ELF-1 (cell line): Measurements from ENCODE around the gene YBX2.
A peak's percentile ranks its signal among the peaks of the same experiment; 100 is the strongest.

ENCODE experiments used
- DNase-seq: peaks from one replicate; pipeline ENCODE4 v3.0.0-alpha.2; 2016; ENCODE audit warnings: low read depth, low spot score

The YBX2 gene

DNA sequence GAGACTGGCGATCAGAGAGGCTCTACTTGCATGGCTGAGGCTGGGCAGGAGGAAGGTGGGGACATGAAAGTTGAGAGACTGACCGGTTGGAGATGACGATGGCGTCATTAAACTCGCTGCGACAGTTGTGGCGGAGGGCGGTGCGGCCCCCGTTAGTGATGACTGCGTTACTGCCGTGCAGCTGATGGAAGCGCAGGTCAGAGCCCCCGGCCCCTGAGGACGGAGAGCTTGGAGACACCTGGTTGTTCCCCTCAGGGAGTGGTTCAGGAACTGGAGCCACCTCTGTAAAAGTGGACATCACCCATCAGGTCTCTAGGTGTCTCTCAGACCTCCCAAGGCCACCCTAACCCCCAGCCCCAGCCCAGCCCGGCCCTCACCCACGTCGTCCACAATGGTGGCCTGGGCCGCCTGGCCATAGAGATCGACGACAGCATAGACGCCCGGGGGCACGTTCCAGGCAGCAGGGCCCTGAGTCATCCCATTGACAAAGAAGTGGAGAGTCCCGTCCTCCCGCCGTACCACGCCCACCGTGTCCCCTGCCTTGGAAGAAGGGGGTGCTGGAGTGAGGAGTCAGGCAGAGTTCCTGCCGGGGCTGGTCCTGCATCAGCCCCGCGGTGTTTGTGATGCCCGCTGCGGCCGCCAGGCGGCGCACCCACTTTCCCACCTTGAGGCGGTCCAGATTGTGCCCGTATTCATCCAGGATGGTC lies 29.4 kb upstream of the YBX2 start:
- peak; percentile 83 for DNase-seq

DNA sequence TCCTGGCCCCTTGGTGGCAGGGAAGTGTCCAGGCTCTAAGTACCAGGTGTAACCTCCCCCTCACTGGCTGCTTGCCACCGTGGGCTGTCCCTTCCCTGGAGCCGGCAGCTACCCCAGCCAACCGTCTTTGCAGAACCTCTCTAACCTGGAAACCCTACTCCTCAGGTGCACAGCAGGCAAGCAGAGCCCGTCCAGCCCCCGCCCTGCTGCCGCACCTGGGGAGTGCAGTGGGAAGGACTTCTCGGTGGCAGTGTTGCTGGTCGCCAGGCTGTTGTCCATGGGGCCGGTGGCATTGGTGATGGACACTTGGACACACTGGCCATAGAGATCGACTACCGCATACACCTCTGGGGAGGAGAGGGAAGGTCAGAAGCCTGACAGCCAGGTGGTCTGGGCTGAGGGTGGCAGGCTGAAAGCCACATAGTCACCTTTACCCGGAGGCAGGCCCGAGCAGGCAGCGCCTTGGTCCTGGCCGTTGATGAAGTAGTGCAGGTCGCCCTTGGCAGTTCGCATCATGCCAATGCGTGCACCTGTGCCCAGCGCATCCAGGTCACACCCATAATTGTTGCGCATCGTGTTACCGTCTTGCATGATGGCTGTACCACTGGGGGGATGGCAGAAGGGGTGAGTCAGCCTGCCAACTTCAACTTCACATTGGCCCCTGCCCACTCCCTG lies 28.2 kb upstream of the YBX2 start:
- no peak for DNase-seq

DNA sequence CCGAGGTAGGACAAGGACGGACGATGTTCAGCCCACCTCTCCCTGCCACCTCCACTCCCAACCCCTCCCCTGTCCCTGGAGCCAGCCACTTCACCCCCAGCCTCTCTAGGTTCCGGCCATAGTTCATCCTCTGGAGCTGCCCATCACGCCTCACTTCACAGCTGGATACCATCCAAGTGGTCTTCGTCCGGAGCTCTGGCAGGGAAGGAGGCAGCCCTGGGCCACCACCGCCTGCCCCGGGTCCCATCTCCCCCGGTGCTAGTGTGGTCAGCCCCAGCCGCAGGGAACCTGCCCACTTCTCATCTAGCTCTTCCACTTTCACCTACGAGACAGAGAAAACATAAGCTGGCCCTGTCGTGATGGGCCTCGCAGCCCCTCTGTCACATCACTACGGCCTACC lies 27.0 kb upstream of the YBX2 start:
- DNase-seq = no peak

GRCh38 chr17:7318121-7318860 lies 23.9 kb upstream of the YBX2 start:
- no peak for DNase-seq

GRCh38 chr17:7317161-7317803 lies 22.8 kb upstream of the YBX2 start:
- DNase-seq = no peak

DNA sequence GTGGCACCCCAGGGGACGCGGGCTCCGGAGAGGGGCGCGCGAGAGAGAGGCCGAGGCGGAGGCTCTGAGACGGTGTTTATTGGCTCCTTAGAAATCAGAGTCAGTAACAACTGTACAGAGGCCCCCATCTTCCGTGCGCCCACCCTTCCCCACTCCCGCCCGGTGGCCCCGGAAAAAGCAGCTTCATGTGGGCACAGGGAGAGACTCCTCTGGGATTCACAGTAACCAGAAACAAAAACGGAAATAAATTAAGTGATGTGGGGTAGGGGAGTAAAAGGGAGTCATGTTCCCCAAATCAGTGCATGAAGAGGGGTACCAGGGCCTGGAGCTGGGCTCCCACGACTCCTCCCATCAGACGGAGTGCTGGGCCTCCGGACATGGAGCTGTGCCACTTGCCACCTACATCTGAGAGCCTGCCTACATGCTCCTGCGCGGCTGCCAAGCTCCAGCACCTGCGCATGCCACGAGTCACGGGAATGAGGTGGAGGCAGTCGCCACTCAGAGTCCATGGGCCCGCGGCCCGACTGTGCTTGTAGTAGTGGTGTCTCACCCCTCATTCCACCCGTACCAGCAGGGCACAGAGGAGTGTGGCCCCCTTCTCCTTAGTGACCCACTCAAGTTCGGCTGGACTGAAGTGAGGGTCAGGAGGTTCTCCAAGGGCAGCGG lies 21.3 kb upstream of the YBX2 start:
- no peak for DNase-seq

DNA sequence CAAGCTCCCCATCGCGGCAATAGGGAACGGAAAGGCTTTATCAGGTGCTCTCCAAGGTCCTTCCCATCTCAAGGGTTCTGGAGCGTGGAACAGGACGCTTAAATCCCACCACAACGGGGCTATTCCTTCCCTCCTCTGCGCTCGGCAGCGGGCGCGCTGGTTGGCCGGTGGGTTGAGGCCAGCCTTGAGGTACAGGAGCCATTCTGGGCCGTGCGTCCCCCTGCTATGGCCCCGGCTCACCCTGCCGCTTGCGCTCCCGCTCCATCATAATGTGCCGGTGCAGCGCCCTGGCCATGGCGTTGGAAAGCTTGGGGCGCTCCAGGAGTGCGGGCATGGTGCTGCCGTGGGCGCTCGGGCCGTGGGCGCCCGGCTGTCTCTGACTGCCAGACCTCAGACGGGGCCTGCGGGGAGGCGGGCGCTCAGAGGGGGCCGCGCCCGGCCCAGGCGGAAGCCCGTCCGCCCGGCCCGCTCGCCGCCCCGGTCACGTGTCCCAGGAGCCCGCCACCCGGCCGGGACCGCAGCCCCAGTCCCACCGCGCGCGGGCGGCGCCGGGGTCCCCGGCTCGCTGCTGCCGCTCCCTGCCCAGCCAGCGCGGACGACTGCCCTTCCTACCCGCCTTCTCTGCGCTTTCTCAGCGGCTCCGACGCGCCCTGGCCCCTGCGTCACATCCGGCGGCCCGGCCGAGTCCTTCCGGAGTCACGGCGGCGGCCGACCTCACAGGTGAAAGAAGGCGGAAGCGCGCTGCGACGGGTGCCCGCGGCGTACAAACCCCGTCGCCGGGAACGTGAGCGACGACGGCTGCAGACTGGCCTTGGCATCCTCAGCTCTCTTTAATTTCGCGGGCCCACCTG lies 20.5 kb upstream of the YBX2 start, which contains the start of gene GPS2:
TSS of gene GPS2 (minus strand) at position 642 of the 851 bp plus-strand sequence. CDS start at position 334, 308 bp downstream.
- peak; percentile 93 for DNase-seq

GRCh38 chr17:7313890-7314718 lies 19.7 kb upstream of the YBX2 start:
- DNase-seq = no peak

DNA sequence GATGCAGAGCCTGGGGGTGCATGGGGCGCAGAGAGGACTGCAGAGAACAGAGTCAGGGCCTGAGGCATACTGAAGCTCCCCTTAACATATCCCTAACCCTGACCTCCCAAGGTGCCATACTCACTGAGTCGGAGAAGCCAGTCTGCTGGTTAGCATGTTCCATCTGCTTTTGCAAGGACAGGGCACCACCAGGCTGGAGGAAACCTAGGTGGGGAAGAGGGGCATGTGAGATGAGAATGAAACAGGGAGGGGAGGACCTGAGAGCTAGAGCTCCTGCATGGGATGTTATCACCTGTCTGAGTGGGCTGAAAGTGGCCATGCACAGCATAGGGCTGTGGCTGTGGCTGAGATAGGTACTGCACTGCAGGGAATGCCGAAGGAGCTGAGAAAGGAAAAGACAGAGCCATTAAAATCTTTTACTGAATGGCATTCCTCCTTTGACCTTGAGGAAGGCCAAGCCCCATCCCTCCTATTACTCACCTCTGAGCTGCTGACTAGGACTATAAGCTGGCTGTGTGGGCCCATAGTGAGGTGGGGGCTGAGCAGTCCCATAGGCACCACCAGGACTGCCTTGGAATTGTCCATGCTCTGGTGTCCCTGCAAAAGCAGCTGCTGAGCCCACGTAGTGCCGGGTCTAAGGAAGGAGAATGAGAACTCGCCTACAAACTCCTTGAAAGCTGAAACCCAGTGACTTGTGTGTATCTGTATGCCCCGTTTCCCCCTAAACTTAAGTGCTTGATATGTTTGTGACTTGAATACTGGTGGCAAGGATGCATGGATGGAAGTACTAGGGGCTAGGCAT lies 18.9 kb upstream of the YBX2 start:
- DNase-seq = peak; percentile 40

DNA sequence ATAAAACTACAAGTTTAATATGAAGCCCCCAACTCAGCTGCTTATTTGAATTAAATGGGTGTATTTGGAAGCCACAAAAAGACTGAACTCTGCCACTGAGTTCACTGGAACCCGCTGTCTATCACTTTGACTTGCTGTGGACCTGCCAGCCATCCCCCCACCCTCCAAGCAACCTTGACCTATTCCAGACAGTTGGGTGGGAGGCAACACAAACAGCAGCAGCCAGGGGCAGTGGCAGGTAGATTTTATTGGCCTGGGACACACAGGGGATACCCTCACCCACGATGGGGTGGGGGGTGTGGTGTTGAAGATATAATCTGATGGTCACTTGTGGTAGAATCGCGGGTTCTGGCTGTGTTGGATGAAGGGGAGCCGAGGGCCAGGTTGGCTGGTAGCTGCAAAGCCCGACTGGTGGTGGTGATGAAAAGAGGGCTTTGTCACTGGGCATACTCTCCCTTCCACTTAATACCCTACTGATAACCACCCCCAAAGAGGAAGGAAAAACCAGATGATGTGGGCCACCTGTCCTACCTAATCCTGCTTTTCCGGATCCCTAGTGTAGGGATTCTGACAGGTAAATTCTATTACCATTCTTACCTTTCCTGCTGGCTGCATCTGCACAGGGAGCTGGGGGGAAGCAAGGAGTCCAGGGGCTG lies 18.1 kb upstream of the YBX2 start:
- no peak for DNase-seq

DNA sequence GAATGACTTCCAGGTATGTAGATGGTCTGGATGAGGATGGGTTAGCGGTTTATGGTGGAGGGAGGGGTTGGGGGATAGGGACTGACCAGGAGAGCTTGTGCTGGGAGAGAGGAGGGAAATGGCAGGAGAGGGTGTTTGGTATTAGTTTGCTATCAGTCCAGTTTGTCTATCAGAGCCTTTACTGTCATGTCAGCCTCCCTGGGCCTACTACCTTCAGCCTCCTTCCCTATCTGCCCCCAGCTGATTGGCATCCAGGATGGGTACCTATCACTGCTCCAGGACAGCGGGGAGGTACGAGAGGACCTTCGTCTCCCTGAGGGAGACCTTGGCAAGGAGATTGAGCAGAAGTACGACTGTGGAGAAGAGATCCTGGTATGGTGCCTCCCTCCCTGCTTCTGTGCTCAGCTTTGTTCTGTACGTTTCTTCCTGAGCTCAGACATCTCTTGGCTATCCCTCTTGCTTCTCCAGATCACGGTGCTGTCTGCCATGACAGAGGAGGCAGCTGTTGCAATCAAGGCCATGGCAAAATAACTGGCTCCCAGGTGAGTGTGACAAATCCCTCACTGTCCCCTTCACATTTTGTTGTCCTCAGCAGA lies 16.8 kb upstream of the YBX2 start:
- DNase-seq = no peak

DNA sequence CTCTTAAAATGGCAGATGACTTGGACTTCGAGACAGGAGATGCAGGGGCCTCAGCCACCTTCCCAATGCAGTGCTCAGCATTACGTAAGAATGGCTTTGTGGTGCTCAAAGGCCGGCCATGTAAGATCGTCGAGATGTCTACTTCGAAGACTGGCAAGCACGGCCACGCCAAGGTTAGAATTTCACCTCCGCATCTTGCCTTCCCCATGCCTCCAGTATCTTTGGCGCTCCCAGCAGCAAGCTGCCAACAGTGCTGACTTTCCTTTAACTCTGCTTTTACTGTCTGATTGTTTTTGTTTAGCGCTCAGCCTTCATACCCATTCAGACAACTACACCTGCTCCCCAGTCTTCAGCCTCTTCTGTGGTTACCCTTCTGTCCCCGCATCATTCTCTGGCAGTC lies 15.2 kb upstream of the YBX2 start:
- no peak for DNase-seq

DNA sequence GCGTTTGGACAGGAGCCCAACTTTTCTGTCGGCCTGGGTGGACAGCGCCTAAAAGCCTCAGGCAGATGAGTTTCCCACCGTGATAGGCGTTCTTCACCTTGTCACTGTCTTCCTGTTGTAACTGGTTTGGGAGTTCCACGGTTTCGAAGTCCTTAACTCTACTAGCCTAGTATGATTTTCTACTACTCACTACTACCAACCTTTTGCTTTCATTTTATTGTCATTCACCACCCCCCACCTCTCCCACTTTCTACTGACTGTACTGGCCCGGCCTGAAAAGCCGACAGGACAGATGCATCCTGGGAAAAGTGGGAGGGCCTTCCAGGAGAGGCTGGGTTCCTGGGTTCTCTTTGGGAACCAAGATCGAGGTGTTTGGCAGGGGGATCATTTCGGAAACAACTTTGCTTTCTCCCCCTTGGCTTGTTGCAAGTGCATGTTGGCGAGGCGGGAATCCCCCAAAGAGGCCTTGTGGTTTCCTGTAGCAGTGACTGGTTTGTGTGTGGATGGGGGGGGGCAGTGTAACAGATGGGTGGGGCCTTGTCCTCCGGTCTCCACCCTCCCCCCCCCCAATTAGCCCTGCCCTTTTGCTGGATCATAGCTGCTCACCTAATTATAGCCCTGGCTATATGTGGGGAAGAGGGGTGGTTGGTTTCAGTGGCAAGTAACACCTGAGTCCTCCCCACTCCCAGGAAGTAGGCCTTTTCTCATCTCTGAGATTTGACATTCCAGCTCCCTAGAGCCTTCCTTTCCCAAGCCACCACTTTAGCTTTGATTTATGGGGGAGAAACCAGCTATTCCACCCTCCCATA lies 14.4 kb upstream of the YBX2 start:
- peak; percentile 75 for DNase-seq

- peak; percentile 50 for DNase-seq
Measured at GRCh38 chr17:7307686-7308624, 13.5 kb upstream of the YBX2 start.

DNA sequence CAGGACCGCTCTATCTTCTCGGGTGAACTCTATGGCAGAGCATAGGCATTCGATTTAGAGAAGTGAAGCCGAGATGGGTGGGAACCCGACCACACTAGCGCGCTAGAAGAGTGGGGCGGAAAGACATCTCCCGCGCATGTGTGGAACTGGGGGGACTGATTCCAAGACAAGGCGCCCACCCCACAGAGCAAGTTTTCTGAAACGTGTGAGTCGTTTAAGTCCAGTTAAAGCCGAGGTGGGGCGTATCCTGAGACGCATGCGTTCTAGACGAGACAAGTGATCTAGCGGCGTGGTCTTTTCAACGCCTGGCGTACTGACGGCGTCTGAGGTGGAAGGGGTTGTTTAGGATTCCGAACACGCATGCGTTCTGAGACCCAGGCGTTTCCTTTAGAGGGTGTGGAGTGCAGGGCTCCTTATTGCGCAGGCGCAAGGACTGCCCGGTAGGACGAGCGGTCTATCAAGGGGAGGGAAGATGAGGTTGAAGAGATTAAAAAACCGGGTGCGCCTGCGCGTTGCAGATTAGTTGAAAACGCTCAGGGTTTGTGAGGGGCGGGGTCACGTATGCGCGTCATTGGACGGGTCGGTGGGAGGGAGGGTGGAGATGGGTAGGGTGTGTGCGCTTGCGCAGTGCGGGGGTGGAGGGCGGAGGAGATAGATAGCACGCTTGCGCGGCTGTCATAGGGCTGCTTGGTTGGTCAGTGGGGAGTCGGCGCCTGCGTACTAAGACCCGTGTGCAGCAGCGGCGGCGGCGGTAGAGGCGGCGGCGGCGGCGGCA lies 12.7 kb upstream of the YBX2 start, which contains the start of gene EIF5A:
TSS of gene EIF5A (plus strand) at position 718 of the 775 bp plus-strand sequence. CDS start 2,008 bp downstream, outside the sequence.
- DNase-seq = peak; percentile 100
